Osteocyte (in vitro differentiated cells): ENCODE results near the gene CCDC187. TPM values are rescaled to one million over a fixed set of nuclear protein-coding genes. Genes with fewer than 3 reads are reported as not detected.

Source experiments
- DNase-seq: peaks from one replicate; pipeline ENCODE4 v3.0.0; 2021; ENCODE audit warnings: mixed read lengths; ENCODE audit not compliant: unreplicated experiment; ENCODE audit errors: extremely low spot score
- H3K27ac Mint-ChIP-seq: one replicate; pipeline ENCODE4 v1.8.0; 2021; ENCODE audit warnings: mild to moderate bottlenecking, mixed read lengths; ENCODE audit not compliant: unreplicated experiment
- H3K27me3 Mint-ChIP-seq: one replicate; pipeline ENCODE4 v1.8.0; 2021; ENCODE audit warnings: mixed read lengths; ENCODE audit not compliant: unreplicated experiment
- H3K36me3 Mint-ChIP-seq: one replicate; pipeline ENCODE4 v1.8.0; 2021; ENCODE audit warnings: mixed read lengths; ENCODE audit not compliant: unreplicated experiment
- H3K4me1 Mint-ChIP-seq: one replicate; pipeline ENCODE4 v1.8.0; 2021; ENCODE audit warnings: mixed read lengths; ENCODE audit not compliant: unreplicated experiment
- H3K4me3 Mint-ChIP-seq: one replicate; pipeline ENCODE4 v1.8.0; 2021; ENCODE audit warnings: mild to moderate bottlenecking, moderate library complexity, mixed read lengths; ENCODE audit not compliant: unreplicated experiment
- H3K9me3 Mint-ChIP-seq: one replicate; pipeline ENCODE4 v1.8.0; 2021; ENCODE audit warnings: mixed read lengths; ENCODE audit not compliant: unreplicated experiment
- CTCF ChIP-seq: fragments of 200-600 bp; sonication (generic); IDR thresholded peaks from 2 replicates; pipeline ENCODE4 v1.5.0; 2021; ENCODE audit warnings: antibody characterized with exemption, mild to moderate bottlenecking, moderate library complexity
- total RNA-seq: library from RNA; stranded (reverse); gene quantifications from 2 replicates; pipeline ENCODE4 v1.2.1, GENCODE V29; 2021

CCDC187 gene
- total RNA-seq, 1 donor from 2014 or later = not detected

- no peak overlapping the region for H3K4me3 Mint-ChIP-seq
Measured at GRCh38 chr9:136235171-136235570, 68.7 kb downstream of the CCDC187 start.

GRCh38 chr9:136234597-136234996 is 69.3 kb downstream of the CCDC187 start:
- no peaks in the 10 kb centered on the region for H3K9me3 Mint-ChIP-seq
- H3K4me3 Mint-ChIP-seq = no peak overlapping the region
- no peaks in the 10 kb centered on the region for H3K27me3 Mint-ChIP-seq
- no peak for TF ChIP-seq CTCF
- no peak overlapping the region for H3K27ac Mint-ChIP-seq
- DNase-seq = no peak
- H3K4me1 Mint-ChIP-seq = no peaks in the 10 kb centered on the region
- H3K36me3 Mint-ChIP-seq = peaks cover 2% of the 10 kb centered on the region

More at GRCh38 chr9:136235171-136235570, 68.7 kb downstream of the CCDC187 start:
- no peak for DNase-seq
- H3K9me3 Mint-ChIP-seq = no peaks in the 10 kb centered on the region
- H3K27me3 Mint-ChIP-seq = no peaks in the 10 kb centered on the region
- H3K36me3 Mint-ChIP-seq = peaks cover 2% of the 10 kb centered on the region
- no peak overlapping the region for H3K27ac Mint-ChIP-seq
- no peaks in the 10 kb centered on the region for H3K4me1 Mint-ChIP-seq
- no peak for TF ChIP-seq CTCF

GRCh38 chr9:136233868-136234267 is 70.0 kb downstream of the CCDC187 start:
- H3K27ac Mint-ChIP-seq = no peak overlapping the region
- DNase-seq = no peak
- no peak for TF ChIP-seq CTCF
- no peaks in the 10 kb centered on the region for H3K9me3 Mint-ChIP-seq
- H3K36me3 Mint-ChIP-seq = peaks cover 2% of the 10 kb centered on the region
- no peaks in the 10 kb centered on the region for H3K4me1 Mint-ChIP-seq
- H3K4me3 Mint-ChIP-seq = no peak overlapping the region
- no peaks in the 10 kb centered on the region for H3K27me3 Mint-ChIP-seq

- Mint-ChIP-seq H3K9me3 (no peaks in the 10 kb centered on the region), H3K27ac (no peak overlapping the region), H3K4me1 (peaks cover 4% of the 10 kb centered on the region), H3K4me3 (no peak overlapping the region), H3K36me3 (peaks cover 2% of the 10 kb centered on the region), H3K27me3 (no peaks in the 10 kb centered on the region)
- no peak for TF ChIP-seq CTCF
- no peak for DNase-seq
Measured at GRCh38 chr9:136233411-136233810, 70.5 kb downstream of the CCDC187 start.

- no peak for DNase-seq
- H3K36me3 Mint-ChIP-seq = peaks cover 2% of the 10 kb centered on the region
- H3K27ac Mint-ChIP-seq = no peak overlapping the region
- no peaks in the 10 kb centered on the region for H3K9me3 Mint-ChIP-seq
- TF ChIP-seq CTCF = no peak
- peaks cover 9% of the 10 kb centered on the region for H3K4me1 Mint-ChIP-seq
- H3K4me3 Mint-ChIP-seq = no peak overlapping the region
- no peaks in the 10 kb centered on the region for H3K27me3 Mint-ChIP-seq
Measured at GRCh38 chr9:136232969-136233368, 70.9 kb downstream of the CCDC187 start.
